ENCODE results near the gene CLSTN3.
A peak's percentile ranks its signal among the peaks of the same experiment; 100 is the strongest.

CLSTN3 gene

DNA sequence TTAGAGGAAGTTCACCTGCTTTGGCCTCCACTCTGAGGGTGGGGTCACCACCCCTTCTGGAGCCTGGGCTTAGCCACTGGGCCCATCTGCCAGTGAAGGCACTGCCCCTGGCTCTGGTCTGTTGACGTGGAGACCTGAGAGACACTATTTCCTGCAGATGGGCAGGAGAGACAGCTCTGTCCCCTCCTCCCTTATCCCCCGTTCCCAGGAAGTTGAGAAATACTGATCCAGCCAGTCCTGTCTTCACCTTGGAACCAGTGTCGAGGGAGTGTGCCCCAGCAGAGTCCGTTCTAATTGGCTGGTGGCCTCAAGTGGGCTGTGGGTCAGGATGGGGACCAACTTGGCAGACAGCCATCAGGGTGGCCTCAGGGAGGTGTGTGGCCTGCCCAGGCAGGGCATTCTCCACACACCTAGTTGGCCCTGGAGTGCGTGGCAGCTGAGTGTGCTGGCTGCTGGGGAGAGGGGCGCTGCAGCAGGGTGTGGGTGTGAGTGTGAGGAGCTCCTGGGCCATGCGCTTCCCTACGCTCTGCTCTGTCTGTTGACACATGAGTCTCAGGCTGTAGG, 25.4 kb downstream of the CLSTN3 start:
- H3K27ac ChIP-seq (ENCODE audit: extremely low read depth, low read depth, low read length): no peak overlapping the region
- POLR2A ChIA-PET: no interaction called here
- H3K4me3 ChIP-seq (ENCODE audit: low read depth, low read length): no peak overlapping the region
- H3K4me1 ChIP-seq (ENCODE audit: control insufficient read depth, insufficient read depth, low read length): no peaks in the 10 kb centered on the region; the same call in 1 of the 2 replicates
- peaks cover 3 to 57% of the 10 kb centered on the region in 2 experiments for H3K36me3 ChIP-seq (ENCODE audit: control insufficient read depth in 2 of 2, insufficient read depth in 1 of 2, low read length in 2 of 2)
- no peaks in the 10 kb centered on the region for H3K9me3 ChIP-seq (ENCODE audit: control insufficient read depth, insufficient read depth, low read depth, low read length)
- TF ChIP-seq, protein P1, sequence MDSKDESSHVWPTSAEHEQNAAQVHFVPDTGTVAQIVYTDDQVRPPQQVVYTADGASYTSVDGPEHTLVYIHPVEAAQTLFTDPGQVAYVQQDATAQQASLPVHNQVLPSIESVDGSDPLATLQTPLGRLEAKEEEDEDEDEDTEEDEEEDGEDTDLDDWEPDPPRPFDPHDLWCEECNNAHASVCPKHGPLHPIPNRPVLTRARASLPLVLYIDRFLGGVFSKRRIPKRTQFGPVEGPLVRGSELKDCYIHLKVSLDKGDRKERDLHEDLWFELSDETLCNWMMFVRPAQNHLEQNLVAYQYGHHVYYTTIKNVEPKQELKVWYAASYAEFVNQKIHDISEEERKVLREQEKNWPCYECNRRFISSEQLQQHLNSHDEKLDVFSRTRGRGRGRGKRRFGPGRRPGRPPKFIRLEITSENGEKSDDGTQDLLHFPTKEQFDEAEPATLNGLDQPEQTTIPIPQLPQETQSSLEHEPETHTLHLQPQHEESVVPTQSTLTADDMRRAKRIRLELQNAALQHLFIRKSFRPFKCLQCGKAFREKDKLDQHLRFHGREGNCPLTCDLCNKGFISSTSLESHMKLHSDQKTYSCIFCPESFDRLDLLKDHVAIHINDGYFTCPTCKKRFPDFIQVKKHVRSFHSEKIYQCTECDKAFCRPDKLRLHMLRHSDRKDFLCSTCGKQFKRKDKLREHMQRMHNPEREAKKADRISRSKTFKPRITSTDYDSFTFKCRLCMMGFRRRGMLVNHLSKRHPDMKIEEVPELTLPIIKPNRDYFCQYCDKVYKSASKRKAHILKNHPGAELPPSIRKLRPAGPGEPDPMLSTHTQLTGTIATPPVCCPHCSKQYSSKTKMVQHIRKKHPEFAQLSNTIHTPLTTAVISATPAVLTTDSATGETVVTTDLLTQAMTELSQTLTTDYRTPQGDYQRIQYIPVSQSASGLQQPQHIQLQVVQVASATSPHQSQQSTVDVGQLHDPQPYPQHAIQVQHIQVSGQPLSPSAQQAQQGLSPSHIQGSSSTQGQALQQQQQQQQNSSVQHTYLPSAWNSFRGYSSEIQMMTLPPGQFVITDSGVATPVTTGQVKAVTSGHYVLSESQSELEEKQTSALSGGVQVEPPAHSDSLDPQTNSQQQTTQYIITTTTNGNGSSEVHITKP (tag by site-specific recombination; IDR thresholded peaks at IDR 0.05): no peak
- TF ChIP-seq, protein P2, sequence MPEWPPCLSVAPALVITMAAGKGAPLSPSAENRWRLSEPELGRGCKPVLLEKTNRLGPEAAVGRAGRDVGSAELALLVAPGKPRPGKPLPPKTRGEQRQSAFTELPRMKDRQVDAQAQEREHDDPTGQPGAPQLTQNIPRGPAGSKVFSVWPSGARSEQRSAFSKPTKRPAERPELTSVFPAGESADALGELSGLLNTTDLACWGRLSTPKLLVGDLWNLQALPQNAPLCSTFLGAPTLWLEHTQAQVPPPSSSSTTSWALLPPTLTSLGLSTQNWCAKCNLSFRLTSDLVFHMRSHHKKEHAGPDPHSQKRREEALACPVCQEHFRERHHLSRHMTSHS (tag by site-specific recombination; IDR thresholded peaks at IDR 0.05): no peak
- TF ChIP-seq ZNF776 (tag by site-specific recombination; IDR thresholded peaks at IDR 0.05; ENCODE audit: borderline replicate concordance): no peak
- no peak for TF ChIP-seq ZNF433 (tag by site-specific recombination; IDR thresholded peaks at IDR 0.05; ENCODE audit: low read depth)
- TF ChIP-seq RBAK (tag by site-specific recombination; IDR thresholded peaks at IDR 0.05): no peak
- TF ChIP-seq PRDM1 (tag by site-specific recombination; IDR thresholded peaks at IDR 0.05): no peak
- TF ChIP-seq ZFHX2 (tag by site-specific recombination; conservative IDR thresholded peaks at IDR 0.05): 0 out of 2 replicates have a peak, but pooled peaks have one; percentile 20
- peak; percentile 13; the same call in 1 of the 2 replicates for TF ChIP-seq EGR2 (tag by site-specific recombination; IDR thresholded peaks at IDR 0.05; ENCODE audit: low read depth)
- TF ChIP-seq, protein P3, sequence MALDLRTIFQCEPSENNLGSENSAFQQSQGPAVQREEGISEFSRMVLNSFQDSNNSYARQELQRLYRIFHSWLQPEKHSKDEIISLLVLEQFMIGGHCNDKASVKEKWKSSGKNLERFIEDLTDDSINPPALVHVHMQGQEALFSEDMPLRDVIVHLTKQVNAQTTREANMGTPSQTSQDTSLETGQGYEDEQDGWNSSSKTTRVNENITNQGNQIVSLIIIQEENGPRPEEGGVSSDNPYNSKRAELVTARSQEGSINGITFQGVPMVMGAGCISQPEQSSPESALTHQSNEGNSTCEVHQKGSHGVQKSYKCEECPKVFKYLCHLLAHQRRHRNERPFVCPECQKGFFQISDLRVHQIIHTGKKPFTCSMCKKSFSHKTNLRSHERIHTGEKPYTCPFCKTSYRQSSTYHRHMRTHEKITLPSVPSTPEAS (tag by site-specific recombination; IDR thresholded peaks at IDR 0.05): no peak
- no peak for TF ChIP-seq ZNF24 (tag by site-specific recombination; IDR thresholded peaks at IDR 0.05)
- CTCF ChIA-PET: interaction anchor here (1.4 to 4.0 kb wide), 4 partner anchors 10 to 33 kb away, joined by 3 to 35 read pairs (median 5); no protein-coding TSS in a partner anchor

DNA sequence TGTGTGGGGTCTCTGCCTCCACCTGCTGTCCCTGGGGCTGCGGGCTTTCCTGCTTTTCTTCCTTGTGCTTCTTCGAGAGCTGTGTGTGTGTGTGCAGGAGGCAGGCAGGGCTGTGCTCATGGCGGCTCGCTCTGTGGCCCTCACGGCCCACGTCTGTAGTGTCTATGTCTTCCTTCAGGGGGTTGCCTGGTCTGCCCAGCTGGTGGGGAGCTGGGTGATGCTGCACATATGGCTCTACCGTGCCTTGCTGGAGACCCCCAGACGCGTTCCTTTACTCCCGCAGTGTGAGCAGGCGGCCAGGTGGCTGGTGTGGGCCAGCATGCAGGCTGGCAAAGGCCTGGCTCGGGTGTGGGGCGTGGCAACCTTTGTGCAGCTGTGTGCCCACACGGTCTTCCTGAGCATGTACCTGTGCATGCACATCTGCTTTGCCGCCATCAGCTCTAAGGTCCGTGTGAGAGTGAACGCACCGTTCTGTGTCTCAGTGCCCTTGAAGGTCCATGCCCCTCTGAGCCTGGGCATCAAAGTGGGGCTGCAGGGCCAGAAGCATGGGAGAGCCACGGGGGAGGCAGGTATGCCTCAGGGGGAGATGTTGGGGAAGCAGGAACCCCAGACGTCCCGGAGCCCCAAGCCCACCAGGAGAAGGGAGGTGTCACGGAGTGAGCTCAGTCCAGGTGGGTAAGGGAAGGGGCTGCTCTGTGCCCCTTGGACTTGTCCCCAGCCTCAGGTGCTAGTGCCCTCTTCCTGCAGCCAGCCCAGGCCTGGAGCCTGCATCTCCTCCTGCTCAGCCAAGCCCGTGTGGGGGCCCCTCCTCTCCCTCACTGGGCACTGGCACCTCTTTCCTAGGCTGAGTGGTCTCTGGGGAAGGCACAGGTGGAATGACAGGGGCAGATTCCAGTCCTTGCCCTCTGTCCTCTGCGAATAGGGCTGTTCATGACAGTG, 26.4 kb downstream of the CLSTN3 start:
- Histone ChIP-seq H3K27ac (ENCODE audit: extremely low read depth, low read depth, low read length) (no peak overlapping the region), H3K36me3 (ENCODE audit: control insufficient read depth in 2 of 2, insufficient read depth in 1 of 2, low read length in 2 of 2) (peaks cover 3 to 48% of the 10 kb centered on the region in 2 experiments; a peak in 2 of 3 replicates), H3K4me3 (ENCODE audit: low read depth, low read length) (no peak overlapping the region), H3K4me1 (ENCODE audit: control insufficient read depth, insufficient read depth, low read length) (no peaks in the 10 kb centered on the region; the same call in 1 of the 2 replicates), H3K9me3 (ENCODE audit: control insufficient read depth, insufficient read depth, low read depth, low read length) (no peaks in the 10 kb centered on the region)
- ChIA-PET POLR2A (no interaction called here), CTCF (interaction anchor here (0.6 to 4.0 kb wide), 3 partner anchors 12 to 578 kb away, joined by 3 to 35 read pairs (median 4); no protein-coding TSS in a partner anchor)
- no peak for TF ChIP-seq ZNF571 (tag by site-specific recombination; IDR thresholded peaks at IDR 0.05)
- TF ChIP-seq ZIC2 (tag by site-specific recombination; IDR thresholded peaks at IDR 0.05): no peak
- TF ChIP-seq, protein P4, sequence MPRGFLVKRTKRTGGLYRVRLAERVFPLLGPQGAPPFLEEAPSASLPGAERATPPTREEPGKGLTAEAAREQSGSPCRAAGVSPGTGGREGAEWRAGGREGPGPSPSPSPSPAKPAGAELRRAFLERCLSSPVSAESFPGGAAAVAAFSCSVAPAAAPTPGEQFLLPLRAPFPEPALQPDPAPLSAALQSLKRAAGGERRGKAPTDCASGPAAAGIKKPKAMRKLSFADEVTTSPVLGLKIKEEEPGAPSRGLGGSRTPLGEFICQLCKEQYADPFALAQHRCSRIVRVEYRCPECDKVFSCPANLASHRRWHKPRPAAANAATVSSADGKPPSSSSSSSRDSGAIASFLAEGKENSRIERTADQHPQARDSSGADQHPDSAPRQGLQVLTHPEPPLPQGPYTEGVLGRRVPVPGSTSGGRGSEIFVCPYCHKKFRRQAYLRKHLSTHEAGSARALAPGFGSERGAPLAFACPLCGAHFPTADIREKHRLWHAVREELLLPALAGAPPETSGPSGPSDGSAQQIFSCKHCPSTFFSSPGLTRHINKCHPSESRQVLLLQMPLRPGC (tag by site-specific recombination; IDR thresholded peaks at IDR 0.05): no peak
- no peak for TF ChIP-seq ZNF624 (tag by site-specific recombination; IDR thresholded peaks at IDR 0.05)
- no peak for TF ChIP-seq ZBTB1 (tag by site-specific recombination; IDR thresholded peaks at IDR 0.05)
- TF ChIP-seq, protein P5, sequence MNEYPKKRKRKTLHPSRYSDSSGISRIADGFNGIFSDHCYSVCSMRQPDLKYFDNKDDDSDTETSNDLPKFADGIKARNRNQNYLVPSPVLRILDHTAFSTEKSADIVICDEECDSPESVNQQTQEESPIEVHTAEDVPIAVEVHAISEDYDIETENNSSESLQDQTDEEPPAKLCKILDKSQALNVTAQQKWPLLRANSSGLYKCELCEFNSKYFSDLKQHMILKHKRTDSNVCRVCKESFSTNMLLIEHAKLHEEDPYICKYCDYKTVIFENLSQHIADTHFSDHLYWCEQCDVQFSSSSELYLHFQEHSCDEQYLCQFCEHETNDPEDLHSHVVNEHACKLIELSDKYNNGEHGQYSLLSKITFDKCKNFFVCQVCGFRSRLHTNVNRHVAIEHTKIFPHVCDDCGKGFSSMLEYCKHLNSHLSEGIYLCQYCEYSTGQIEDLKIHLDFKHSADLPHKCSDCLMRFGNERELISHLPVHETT (tag by site-specific recombination; IDR thresholded peaks at IDR 0.05): no peak
- TF ChIP-seq ZFHX2 (tag by site-specific recombination; conservative IDR thresholded peaks at IDR 0.05): no peak
- TF ChIP-seq KLF7 (tag by site-specific recombination; IDR thresholded peaks at IDR 0.05; ENCODE audit: borderline replicate concordance): no peak
- TF ChIP-seq, protein P6, sequence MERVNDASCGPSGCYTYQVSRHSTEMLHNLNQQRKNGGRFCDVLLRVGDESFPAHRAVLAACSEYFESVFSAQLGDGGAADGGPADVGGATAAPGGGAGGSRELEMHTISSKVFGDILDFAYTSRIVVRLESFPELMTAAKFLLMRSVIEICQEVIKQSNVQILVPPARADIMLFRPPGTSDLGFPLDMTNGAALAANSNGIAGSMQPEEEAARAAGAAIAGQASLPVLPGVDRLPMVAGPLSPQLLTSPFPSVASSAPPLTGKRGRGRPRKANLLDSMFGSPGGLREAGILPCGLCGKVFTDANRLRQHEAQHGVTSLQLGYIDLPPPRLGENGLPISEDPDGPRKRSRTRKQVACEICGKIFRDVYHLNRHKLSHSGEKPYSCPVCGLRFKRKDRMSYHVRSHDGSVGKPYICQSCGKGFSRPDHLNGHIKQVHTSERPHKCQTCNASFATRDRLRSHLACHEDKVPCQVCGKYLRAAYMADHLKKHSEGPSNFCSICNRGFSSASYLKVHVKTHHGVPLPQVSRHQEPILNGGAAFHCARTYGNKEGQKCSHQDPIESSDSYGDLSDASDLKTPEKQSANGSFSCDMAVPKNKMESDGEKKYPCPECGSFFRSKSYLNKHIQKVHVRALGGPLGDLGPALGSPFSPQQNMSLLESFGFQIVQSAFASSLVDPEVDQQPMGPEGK (tag by site-specific recombination; IDR thresholded peaks at IDR 0.05): no peak
- TF ChIP-seq, protein P7, sequence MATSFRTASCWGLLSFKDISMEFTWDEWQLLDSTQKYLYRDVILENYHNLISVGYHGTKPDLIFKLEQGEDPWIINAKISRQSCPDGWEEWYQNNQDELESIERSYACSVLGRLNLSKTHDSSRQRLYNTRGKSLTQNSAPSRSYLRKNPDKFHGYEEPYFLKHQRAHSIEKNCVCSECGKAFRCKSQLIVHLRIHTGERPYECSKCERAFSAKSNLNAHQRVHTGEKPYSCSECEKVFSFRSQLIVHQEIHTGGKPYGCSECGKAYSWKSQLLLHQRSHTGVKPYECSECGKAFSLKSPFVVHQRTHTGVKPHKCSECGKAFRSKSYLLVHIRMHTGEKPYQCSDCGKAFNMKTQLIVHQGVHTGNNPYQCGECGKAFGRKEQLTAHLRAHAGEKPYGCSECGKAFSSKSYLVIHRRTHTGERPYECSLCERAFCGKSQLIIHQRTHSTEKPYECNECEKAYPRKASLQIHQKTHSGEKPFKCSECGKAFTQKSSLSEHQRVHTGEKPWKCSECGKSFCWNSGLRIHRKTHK (tag by site-specific recombination; IDR thresholded peaks at IDR 0.05): no peak

Measured in HEK293 (cell line).